Naive thymus-derived CD4-positive, alpha-beta T cell (primary cell): ENCODE measurements around the gene STK24. TPM values are rescaled to one million over a fixed set of nuclear protein-coding genes. Genes with fewer than 3 reads are reported as not detected.
"Not testable (repeated sequence)": the region's sequence is repeated elsewhere in the genome, so short reads cannot be mapped to it uniquely, and the experiment has no call there.

ENCODE experiments used
- ATAC-seq: fragments of 150-1000 bp; cut with Tn5 transposase; 2 replicates; pipeline ENCODE4 v1.10.0; 2021; ENCODE audit warnings: mild to moderate bottlenecking, moderate library complexity
- CTCF ChIA-PET: fragments of 350-600 bp; sonication (Branson Sonifier 250); formaldehyde crosslinking; loops from one replicate; lab custom pipeline; 2021; ENCODE audit warnings: antibody characterized with exemption; lab: Charles Lee
- POLR2A ChIA-PET: fragments of 350-600 bp; sonication (Branson Sonifier 250); formaldehyde crosslinking; loops from one replicate; lab custom pipeline; 2021; ENCODE audit warnings: antibody characterized with exemption, inconsistent platforms; lab: Charles Lee
- DNase-seq, 9 donors: peaks; one replicate each; pipeline versions ENCODE4 v3.0.0 to v3.0.0-alpha.2; 2020 to 2022; ENCODE audit warnings: mixed read lengths in 1 of 9
- H3K27ac ChIP-seq: one replicate; pipeline ENCODE4 v1.7.0; 2013; ENCODE audit warnings: mild to moderate bottlenecking, low read depth, low read length, moderate library complexity
- H3K27me3 ChIP-seq, 2 donors: one replicate each; pipeline ENCODE4 v1.7.0; 2013; ENCODE audit warnings: low read length in 2 of 2, mild to moderate bottlenecking in 2 of 2, moderate library complexity in 2 of 2; ENCODE audit not compliant: control insufficient read depth in 2 of 2, insufficient read depth in 2 of 2
- H3K36me3 ChIP-seq, 3 experiments: 1 replicate in 2 of 3; 2 replicates in 1 of 3; pipeline ENCODE4 v1.7.0; 2013; ENCODE audit warnings: low read length in 3 of 3, mild to moderate bottlenecking in 3 of 3, moderate library complexity in 1 of 3; ENCODE audit not compliant: insufficient read depth in 3 of 3, control insufficient read depth in 2 of 3
- H3K4me1 ChIP-seq, 2 donors: one replicate each; pipeline ENCODE4 v1.7.0; 2013; ENCODE audit warnings: low read length in 2 of 2, mild to moderate bottlenecking in 2 of 2, moderate library complexity in 1 of 2; ENCODE audit not compliant: control insufficient read depth in 2 of 2, insufficient read depth in 2 of 2
- H3K4me3 ChIP-seq: 2 replicates; pipeline ENCODE4 v1.7.0; 2013; ENCODE audit warnings: mild to moderate bottlenecking, low read length
- H3K9me3 ChIP-seq, 3 experiments: 1 replicate in 2 of 3; 2 replicates in 1 of 3; pipeline ENCODE4 v1.7.0; 2013; ENCODE audit warnings: low read length in 3 of 3; ENCODE audit not compliant: control insufficient read depth in 2 of 3
- H3K27ac Mint-ChIP-seq, 9 donors: one replicate each; pipeline ENCODE4 v1.8.0; 2020 to 2022; ENCODE audit warnings: mixed read lengths in 9 of 9, mild to moderate bottlenecking in 8 of 9, moderate library complexity in 5 of 9, inconsistent platforms in 2 of 9
- H3K27me3 Mint-ChIP-seq, 5 donors: one replicate each; pipeline ENCODE4 v1.8.0; 2021 to 2022; ENCODE audit warnings: mixed read lengths in 5 of 5, mild to moderate bottlenecking in 1 of 5
- H3K36me3 Mint-ChIP-seq, 5 donors: one replicate each; pipeline ENCODE4 v1.8.0; 2020 to 2022; ENCODE audit warnings: mixed read lengths in 5 of 5, mild to moderate bottlenecking in 3 of 5, inconsistent platforms in 1 of 5
- H3K4me1 Mint-ChIP-seq, 7 donors: one replicate each; pipeline ENCODE4 v1.8.0; 2020 to 2022; ENCODE audit warnings: mixed read lengths in 7 of 7, mild to moderate bottlenecking in 3 of 7, inconsistent platforms in 1 of 7
- H3K4me3 Mint-ChIP-seq, 10 donors: one replicate each; pipeline ENCODE4 v1.8.0; 2020 to 2022; ENCODE audit warnings: mild to moderate bottlenecking in 10 of 10, mixed read lengths in 10 of 10, moderate library complexity in 6 of 10, inconsistent platforms in 2 of 10
- H3K9me3 Mint-ChIP-seq, 11 donors: one replicate each; pipeline ENCODE4 v1.8.0; 2020 to 2022; ENCODE audit warnings: mixed read lengths in 11 of 11, mild to moderate bottlenecking in 4 of 11, inconsistent platforms in 1 of 11, moderate library complexity in 1 of 11
- intact Hi-C, 2 donors: fragments of 100-400 bp; cut with micrococcal nuclease; formaldehyde crosslinking; loops; one replicate each; pipeline ENCODE4 v1.15.1; 2023
- polyA plus RNA-seq, 2 donors: library from polyadenylated mRNA; unstranded; fragments of 300-500 nt; fragmentation: Illumina TruSeq; gene quantifications; one replicate each; pipeline ENCODE4 v1.2.3, GENCODE V29; 2021
- total RNA-seq, 6 experiments: library from RNA in 5 of 6; stranded (reverse) in 5 of 6; gene quantifications; 1 replicate in 5 of 6; 2 replicates in 1 of 6; pipeline ENCODE4 v1.2.3 and lab custom pipeline; 2021 to 2026

The STK24 gene
- total and polyA plus RNA-seq, 7 experiments from 2014 or later, result 29.8 to 148 (median 94.4) TPM

- peak; percentile 70 for ATAC-seq
- no peaks in the 10 kb centered on the region for H3K9me3 Mint-ChIP-seq
Observed at GRCh38 chr13:98570929-98571372, 6.0 kb downstream of the STK24 start.

GRCh38 chr13:98569494-98570367, 7.2 kb downstream of the STK24 start:
- peaks cover 67 to 95% of the 10 kb centered on the region in 2 donors for H3K4me1 ChIP-seq
- peak overlapping the region; percentile 63 for H3K4me3 ChIP-seq
- peak overlapping the region; percentile 85 for H3K27ac ChIP-seq

More at GRCh38 chr13:98570929-98571372, 6.0 kb downstream of the STK24 start:
- peaks cover 76 to 83% of the 10 kb centered on the region in 2 donors for H3K4me1 ChIP-seq
- Mint-ChIP-seq H3K27me3 (no peaks in the 10 kb centered on the region), H3K4me1 (peaks cover 82 to 97% (median 96%) of the 10 kb centered on the region in 7 donors), H3K4me3 (peak overlapping the region; percentile 84 to 99 (median 90)), H3K36me3 (peaks cover 0 to 36% (median 0%) of the 10 kb centered on the region in 5 donors), H3K27ac (peak overlapping the region; percentile 84 to 98 (median 96))
- no peaks in the 10 kb centered on the region for H3K9me3 ChIP-seq
- ChIA-PET CTCF (interaction anchor here (1.2 to 1.9 kb wide), 2 partner anchors 82 to 126 kb away, joined by 4 to 5 read pairs; no protein-coding TSS in a partner anchor), POLR2A (interaction anchor here (1.0 to 3.0 kb wide), 7 partner anchors 8 to 95 kb away, joined by 3 to 13 read pairs (median 5); no protein-coding TSS in a partner anchor)
- no peaks in the 10 kb centered on the region for H3K27me3 ChIP-seq
- peak overlapping the region; percentile 85 for H3K27ac ChIP-seq
- intact Hi-C loops, result loop anchor here (1.0 to 10.0 kb wide), 10 partner anchors 8 to 1346 kb away; partner anchors contain the start of genes CLYBL (in 1 of the 2) and MBNL2 (in 1 of the 2)
- no peaks in the 10 kb centered on the region for H3K36me3 ChIP-seq
- peak overlapping the region; percentile 63 for H3K4me3 ChIP-seq
- DNase-seq, result peak in 6 of 9 donors; percentile 51 to 72 (median 60)

GRCh38 chr13:98568918-98569317, 8.0 kb downstream of the STK24 start:
- no peak for ATAC-seq
- peak overlapping the region; percentile 84 to 98 (median 96) for H3K27ac Mint-ChIP-seq
- H3K4me1 Mint-ChIP-seq, result peaks cover 73 to 100% (median 97%) of the 10 kb centered on the region in 7 donors
- H3K4me3 ChIP-seq, result peak overlapping the region; percentile 4
- no peaks in the 10 kb centered on the region for H3K9me3 Mint-ChIP-seq
- H3K4me3 Mint-ChIP-seq, result peak overlapping the region; percentile 55 to 99 (median 84)
- no peaks in the 10 kb centered on the region for H3K36me3 ChIP-seq
- intact Hi-C loops, result loop anchor here in 1 of 2 donors (2.0 kb wide), 1 partner anchor 84 kb away; no protein-coding TSS in a partner anchor
- no peaks in the 10 kb centered on the region for H3K9me3 ChIP-seq
- peak overlapping the region; percentile 69 for H3K27ac ChIP-seq
- ChIA-PET CTCF (no interaction called here), POLR2A (no interaction called here)
- H3K27me3 Mint-ChIP-seq, result no peaks in the 10 kb centered on the region
- peaks cover 0 to 28% (median 0%) of the 10 kb centered on the region in 5 donors for H3K36me3 Mint-ChIP-seq
- no peaks in the 10 kb centered on the region for H3K27me3 ChIP-seq
- peaks cover 65 to 95% of the 10 kb centered on the region in 2 donors for H3K4me1 ChIP-seq
- DNase-seq, result no peak

More at GRCh38 chr13:98569494-98570367, 7.2 kb downstream of the STK24 start:
- H3K9me3 Mint-ChIP-seq, H3K9me3 ChIP-seq, H3K27me3 Mint-ChIP-seq, H3K36me3 ChIP-seq, CTCF ChIA-PET, H3K27me3 ChIP-seq, DNase-seq: not testable (repeated sequence)
- H3K4me1 Mint-ChIP-seq, result peaks cover 76 to 100% (median 97%) of the 10 kb centered on the region in 7 donors
- intact Hi-C loops, result loop anchor here (2.0 to 10.0 kb wide), 9 partner anchors 53 to 1345 kb away; partner anchors contain the start of genes CLYBL (in 1 of the 2) and MBNL2 (in 1 of the 2)
- peaks cover 0 to 29% (median 0%) of the 10 kb centered on the region in 5 donors for H3K36me3 Mint-ChIP-seq
- POLR2A ChIA-PET, result interaction anchor here (0.6 to 3.0 kb wide), 4 partner anchors 11 to 499 kb away, joined by 4 to 13 read pairs (median 6); no protein-coding TSS in a partner anchor
- peak; percentile 30 for ATAC-seq
- H3K27ac Mint-ChIP-seq, result peak overlapping the region; percentile 84 to 98 (median 96)
- H3K4me3 Mint-ChIP-seq, result peak overlapping the region; percentile 84 to 99 (median 90)

- ChIA-PET POLR2A (interaction anchor here (0.7 to 3.3 kb wide), 4 partner anchors 8 to 580 kb away, joined by 3 to 10 read pairs (median 4); partner anchors contain the start of gene STK24), CTCF (interaction anchor here (0.5 kb wide), 1 partner anchor 595 kb away, joined by 3 read pairs; no protein-coding TSS in a partner anchor)
- H3K27ac Mint-ChIP-seq, result peak overlapping the region; percentile 84 to 97 (median 96)
- Histone ChIP-seq H3K27ac (peak overlapping the region; percentile 69), H3K27me3 (no peaks in the 10 kb centered on the region), H3K9me3 (no peaks in the 10 kb centered on the region), H3K4me1 (peaks cover 60 to 84% of the 10 kb centered on the region in 2 donors), H3K4me3 (peak overlapping the region; percentile 35), H3K36me3 (no peaks in the 10 kb centered on the region)
- H3K4me3 Mint-ChIP-seq, result peak overlapping the region; percentile 77 to 99 (median 84)
- H3K36me3 Mint-ChIP-seq, result peaks cover 0 to 23% (median 0%) of the 10 kb centered on the region in 5 donors
- intact Hi-C loops, result loop anchor here in 1 of 2 donors (2.0 kb wide), 3 partner anchors 592 to 1134 kb away; no protein-coding TSS in a partner anchor
- DNase-seq (no peak), ATAC-seq (no peak)
- no peaks in the 10 kb centered on the region for H3K9me3 Mint-ChIP-seq
- H3K4me1 Mint-ChIP-seq, result peaks cover 70 to 99% (median 93%) of the 10 kb centered on the region in 7 donors
- H3K27me3 Mint-ChIP-seq, result no peaks in the 10 kb centered on the region
Observed at GRCh38 chr13:98567140-98567539, 9.8 kb downstream of the STK24 start.

GRCh38 chr13:98565726-98566565, 11.0 kb downstream of the STK24 start:
- no peaks in the 10 kb centered on the region for H3K9me3 ChIP-seq
- peak overlapping the region; percentile 84 to 97 (median 96) for H3K27ac Mint-ChIP-seq
- H3K27me3 ChIP-seq, result no peaks in the 10 kb centered on the region
- DNase-seq, result no peak
- no peaks in the 10 kb centered on the region for H3K27me3 Mint-ChIP-seq
- H3K9me3 Mint-ChIP-seq, result no peaks in the 10 kb centered on the region
- no peak for ATAC-seq
- no peaks in the 10 kb centered on the region for H3K36me3 ChIP-seq
- H3K36me3 Mint-ChIP-seq, result peaks cover 0 to 27% (median 0%) of the 10 kb centered on the region in 5 donors
- H3K4me1 Mint-ChIP-seq, result peaks cover 67 to 99% (median 93%) of the 10 kb centered on the region in 7 donors
- ChIA-PET POLR2A (interaction anchor here (0.7 to 3.3 kb wide), 3 partner anchors 12 to 543 kb away, joined by 3 to 10 read pairs (median 3); partner anchors contain the start of gene STK24), CTCF (interaction anchor here (0.6 to 0.7 kb wide), 2 partner anchors 689 to 1090 kb away, joined by 3 read pairs; no protein-coding TSS in a partner anchor)
- H3K27ac ChIP-seq, result peak overlapping the region; percentile 69
- peak overlapping the region; percentile 77 to 99 (median 84) for H3K4me3 Mint-ChIP-seq
- intact Hi-C loops, result loop anchor here in 1 of 2 donors (2.0 kb wide), 3 partner anchors 591 to 1133 kb away; no protein-coding TSS in a partner anchor
- no peak overlapping the region for H3K4me3 ChIP-seq
- H3K4me1 ChIP-seq, result peaks cover 50 to 87% of the 10 kb centered on the region in 2 donors
